ENCODE data around the gene TCF15.

GRCh38 chr20:571754-572441, 38.2 kb downstream of the TCF15 start:
- TF ChIP-seq, protein P1, sequence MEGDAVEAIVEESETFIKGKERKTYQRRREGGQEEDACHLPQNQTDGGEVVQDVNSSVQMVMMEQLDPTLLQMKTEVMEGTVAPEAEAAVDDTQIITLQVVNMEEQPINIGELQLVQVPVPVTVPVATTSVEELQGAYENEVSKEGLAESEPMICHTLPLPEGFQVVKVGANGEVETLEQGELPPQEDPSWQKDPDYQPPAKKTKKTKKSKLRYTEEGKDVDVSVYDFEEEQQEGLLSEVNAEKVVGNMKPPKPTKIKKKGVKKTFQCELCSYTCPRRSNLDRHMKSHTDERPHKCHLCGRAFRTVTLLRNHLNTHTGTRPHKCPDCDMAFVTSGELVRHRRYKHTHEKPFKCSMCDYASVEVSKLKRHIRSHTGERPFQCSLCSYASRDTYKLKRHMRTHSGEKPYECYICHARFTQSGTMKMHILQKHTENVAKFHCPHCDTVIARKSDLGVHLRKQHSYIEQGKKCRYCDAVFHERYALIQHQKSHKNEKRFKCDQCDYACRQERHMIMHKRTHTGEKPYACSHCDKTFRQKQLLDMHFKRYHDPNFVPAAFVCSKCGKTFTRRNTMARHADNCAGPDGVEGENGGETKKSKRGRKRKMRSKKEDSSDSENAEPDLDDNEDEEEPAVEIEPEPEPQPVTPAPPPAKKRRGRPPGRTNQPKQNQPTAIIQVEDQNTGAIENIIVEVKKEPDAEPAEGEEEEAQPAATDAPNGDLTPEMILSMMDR (conservative IDR thresholded peaks at IDR 0.05), result no peak
- TF ChIP-seq EZH2 (IDR thresholded peaks at IDR 0.05; ENCODE audit: low read depth), result no peak
